Effector memory CD8-positive, alpha-beta T cell (primary cell): ENCODE data around the gene RAD51.

Experiments used
- ATAC-seq: fragments of 150-1000 bp; cut with Tn5 transposase; replicated peaks from 2 replicates; pipeline ENCODE4 v1.10.0; 2021; ENCODE audit warnings: mild to moderate bottlenecking, moderate library complexity
- DNase-seq, 3 experiments: peaks; one replicate each; pipeline ENCODE4 v3.0.0; 2021
- H3K27ac Mint-ChIP-seq, 2 donors: one replicate each; pipeline ENCODE4 v1.8.0; 2022; ENCODE audit warnings: mild to moderate bottlenecking in 2 of 2, mixed read lengths in 2 of 2, moderate library complexity in 2 of 2
- H3K27me3 Mint-ChIP-seq, 2 donors: one replicate each; pipeline ENCODE4 v1.8.0; 2022; ENCODE audit warnings: mixed read lengths in 2 of 2
- H3K36me3 Mint-ChIP-seq: one replicate; pipeline ENCODE4 v1.8.0; 2022; ENCODE audit warnings: mild to moderate bottlenecking, moderate library complexity, mixed read lengths; ENCODE audit not compliant: insufficient read depth
- H3K4me1 Mint-ChIP-seq, 2 donors: one replicate each; pipeline ENCODE4 v1.8.0; 2022; ENCODE audit warnings: low read depth in 2 of 2, mixed read lengths in 2 of 2
- H3K4me3 Mint-ChIP-seq, 2 donors: one replicate each; pipeline ENCODE4 v1.8.0; 2022; ENCODE audit warnings: mild to moderate bottlenecking in 2 of 2, mixed read lengths in 2 of 2, moderate library complexity in 2 of 2
- H3K9me3 Mint-ChIP-seq, 2 donors: one replicate each; pipeline ENCODE4 v1.8.0; 2022; ENCODE audit warnings: mixed read lengths in 2 of 2

RAD51 gene

GRCh38 chr15:40693904-40694687 is 878 bp upstream of the RAD51 start:
- Mint-ChIP-seq H3K9me3 (no peaks in the 10 kb centered on the region), H3K36me3 (peaks cover 19% of the 10 kb centered on the region), H3K27ac (peak overlapping the region; percentile 96 to 97), H3K4me1 (peaks cover 15 to 30% of the 10 kb centered on the region in 2 donors), H3K27me3 (no peaks in the 10 kb centered on the region), H3K4me3 (peak overlapping the region; percentile 94 to 97)
- ATAC-seq (no peak), DNase-seq (no peak)

GRCh38 chr15:40695469-40695890 is 506 bp downstream of the RAD51 start:
- H3K27ac Mint-ChIP-seq, result peak overlapping the region; percentile 96 to 97
- H3K27me3 Mint-ChIP-seq, result no peaks in the 10 kb centered on the region
- H3K4me3 Mint-ChIP-seq, result peak overlapping the region; percentile 94 to 97
- peaks cover 15 to 24% of the 10 kb centered on the region in 2 donors for H3K4me1 Mint-ChIP-seq
- DNase-seq (no peak), ATAC-seq (no peak)
- H3K9me3 Mint-ChIP-seq, result no peaks in the 10 kb centered on the region
- peaks cover 19% of the 10 kb centered on the region for H3K36me3 Mint-ChIP-seq

DNA sequence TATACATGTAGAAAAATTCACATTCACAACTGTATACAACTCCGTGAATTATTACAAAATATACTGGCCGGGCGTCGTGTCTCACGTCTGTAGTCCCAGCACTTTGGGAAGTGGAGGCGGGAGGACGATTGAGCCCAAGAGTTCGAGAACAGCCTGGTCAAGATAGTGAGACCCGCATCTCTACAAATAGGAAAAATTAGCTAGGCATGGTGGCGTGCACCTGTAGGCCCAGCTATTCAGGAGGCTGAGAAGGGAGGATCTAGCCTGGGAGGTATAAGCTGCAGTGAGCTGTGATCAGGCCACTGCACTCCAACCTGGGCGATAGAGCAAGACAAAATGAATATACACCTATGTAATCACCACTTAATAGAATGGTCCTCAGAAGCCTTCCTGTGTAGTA is 1.3 kb downstream of the RAD51 start:
- Mint-ChIP-seq H3K4me3 (peak overlapping the region; percentile 94 to 97), H3K27me3 (no peaks in the 10 kb centered on the region), H3K4me1 (peaks cover 15 to 24% of the 10 kb centered on the region in 2 donors), H3K9me3 (no peaks in the 10 kb centered on the region), H3K36me3 (peaks cover 19% of the 10 kb centered on the region), H3K27ac (peak overlapping the region in 1 of 2 donors; percentile 96)
- DNase-seq (no peak), ATAC-seq (no peak)

DNA sequence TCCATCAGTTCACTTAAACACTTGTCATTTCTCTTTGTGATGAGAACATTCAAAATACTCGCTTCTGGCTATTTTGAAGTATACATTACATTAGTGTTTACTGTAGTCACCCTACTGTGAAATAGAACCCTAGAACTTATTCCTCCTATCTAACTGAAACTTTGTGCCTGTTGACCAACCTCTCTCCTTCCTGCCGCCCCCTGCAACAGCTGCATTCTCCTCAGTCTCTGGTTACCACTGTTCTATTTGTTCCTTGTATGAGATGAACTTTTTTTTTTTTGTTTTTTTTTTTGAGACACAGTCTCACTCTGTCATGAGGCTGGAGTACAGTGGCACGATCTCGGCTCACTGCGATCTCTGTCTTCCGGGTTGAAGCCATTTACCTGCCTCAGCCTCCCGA is 2.9 kb downstream of the RAD51 start:
- peaks cover 10% of the 10 kb centered on the region for H3K36me3 Mint-ChIP-seq
- H3K4me3 Mint-ChIP-seq, result no peak overlapping the region
- peaks cover 15 to 24% of the 10 kb centered on the region in 2 donors for H3K4me1 Mint-ChIP-seq
- H3K27ac Mint-ChIP-seq, result no peak overlapping the region
- DNase-seq (no peak), ATAC-seq (no peak)
- H3K9me3 Mint-ChIP-seq, result no peaks in the 10 kb centered on the region
- no peaks in the 10 kb centered on the region for H3K27me3 Mint-ChIP-seq

GRCh38 chr15:40702077-40702476 is 7.1 kb downstream of the RAD51 start:
- H3K4me3 Mint-ChIP-seq, result no peak overlapping the region
- H3K27ac Mint-ChIP-seq, result no peak overlapping the region
- no peaks in the 10 kb centered on the region for H3K27me3 Mint-ChIP-seq
- no peak for DNase-seq
- H3K9me3 Mint-ChIP-seq, result no peaks in the 10 kb centered on the region
- peaks cover 0 to 2% of the 10 kb centered on the region in 2 donors for H3K4me1 Mint-ChIP-seq
- peaks cover 4% of the 10 kb centered on the region for H3K36me3 Mint-ChIP-seq
- peak; percentile 40 for ATAC-seq

- no peaks in the 10 kb centered on the region for H3K9me3 Mint-ChIP-seq
- no peak for ATAC-seq
- peaks cover 4% of the 10 kb centered on the region for H3K36me3 Mint-ChIP-seq
- H3K27me3 Mint-ChIP-seq, result no peaks in the 10 kb centered on the region
- no peak overlapping the region for H3K4me3 Mint-ChIP-seq
- H3K4me1 Mint-ChIP-seq, result no peaks in the 10 kb centered on the region
- H3K27ac Mint-ChIP-seq, result no peak overlapping the region
- no peak for DNase-seq
Observed at GRCh38 chr15:40706121-40706520, 11.1 kb downstream of the RAD51 start.

- no peak overlapping the region for H3K4me3 Mint-ChIP-seq
- no peak overlapping the region for H3K27ac Mint-ChIP-seq
- no peak for DNase-seq
- H3K36me3 Mint-ChIP-seq, result no peaks in the 10 kb centered on the region
- H3K27me3 Mint-ChIP-seq, result no peaks in the 10 kb centered on the region
- ATAC-seq, result no peak
- no peaks in the 10 kb centered on the region for H3K4me1 Mint-ChIP-seq
- no peaks in the 10 kb centered on the region for H3K9me3 Mint-ChIP-seq
Observed at GRCh38 chr15:40714144-40714543, 19.2 kb downstream of the RAD51 start.

- no peaks in the 10 kb centered on the region for H3K36me3 Mint-ChIP-seq
- DNase-seq (no peak), ATAC-seq (no peak)
- H3K27me3 Mint-ChIP-seq, result no peaks in the 10 kb centered on the region
- H3K4me3 Mint-ChIP-seq, result no peak overlapping the region
- no peaks in the 10 kb centered on the region for H3K9me3 Mint-ChIP-seq
- H3K4me1 Mint-ChIP-seq, result no peaks in the 10 kb centered on the region
- no peak overlapping the region for H3K27ac Mint-ChIP-seq
Observed at GRCh38 chr15:40716165-40716564, 21.2 kb downstream of the RAD51 start.

DNA sequence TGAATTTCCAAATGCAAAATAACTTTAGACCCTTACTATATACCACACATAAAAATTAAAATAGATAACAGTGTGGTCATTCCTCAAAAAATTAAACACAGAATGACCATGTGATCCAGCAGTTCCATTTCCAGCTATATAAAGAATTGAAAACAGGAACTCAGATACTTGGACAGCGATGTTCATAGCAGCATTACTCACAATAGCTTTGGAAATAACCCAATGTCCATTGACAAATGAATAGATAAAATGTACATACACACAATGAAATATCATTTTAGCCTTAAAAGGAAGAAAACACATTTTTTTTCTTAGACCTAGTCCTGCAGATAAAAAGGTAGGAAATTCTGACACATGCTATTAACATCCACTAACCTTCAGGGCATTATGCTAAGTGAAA is 26.7 kb downstream of the RAD51 start:
- H3K27ac Mint-ChIP-seq, result no peak overlapping the region
- no peak for DNase-seq
- H3K4me3 Mint-ChIP-seq, result no peak overlapping the region
- no peaks in the 10 kb centered on the region for H3K36me3 Mint-ChIP-seq
- peaks cover 0 to 4% of the 10 kb centered on the region in 2 donors for H3K4me1 Mint-ChIP-seq
- H3K27me3 Mint-ChIP-seq, result no peaks in the 10 kb centered on the region
- ATAC-seq, result no peak
- no peaks in the 10 kb centered on the region for H3K9me3 Mint-ChIP-seq

GRCh38 chr15:40722354-40722753 is 27.4 kb downstream of the RAD51 start:
- H3K27ac Mint-ChIP-seq, result no peak overlapping the region
- DNase-seq (no peak), ATAC-seq (no peak)
- H3K9me3 Mint-ChIP-seq, result no peaks in the 10 kb centered on the region
- no peaks in the 10 kb centered on the region for H3K36me3 Mint-ChIP-seq
- H3K27me3 Mint-ChIP-seq, result no peaks in the 10 kb centered on the region
- H3K4me3 Mint-ChIP-seq, result no peak overlapping the region
- H3K4me1 Mint-ChIP-seq, result peaks cover 0 to 4% of the 10 kb centered on the region in 2 donors

DNA sequence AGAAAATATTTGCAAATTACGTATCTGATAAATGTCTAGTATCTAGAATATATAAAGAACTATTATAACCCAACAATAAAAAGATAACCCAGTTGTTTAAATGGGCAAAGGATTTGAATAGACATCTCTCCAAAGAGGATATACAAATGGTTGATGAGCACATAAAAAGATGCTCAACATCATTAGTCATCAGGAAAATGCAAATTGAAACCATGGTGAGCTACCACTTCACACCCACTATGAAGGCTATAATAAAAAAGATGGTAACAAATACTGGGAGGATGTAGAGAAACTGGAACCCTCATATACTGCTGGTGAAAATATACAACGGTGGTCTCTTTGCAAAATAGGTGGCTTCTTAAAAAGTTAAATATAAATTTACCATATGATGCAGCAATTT is 28.0 kb downstream of the RAD51 start:
- no peak for ATAC-seq
- H3K36me3 Mint-ChIP-seq, result no peaks in the 10 kb centered on the region
- H3K4me1 Mint-ChIP-seq, result peaks cover 0 to 4% of the 10 kb centered on the region in 2 donors
- no peaks in the 10 kb centered on the region for H3K9me3 Mint-ChIP-seq
- H3K27me3 Mint-ChIP-seq, result no peaks in the 10 kb centered on the region
- no peak for DNase-seq
- no peak overlapping the region for H3K4me3 Mint-ChIP-seq
- H3K27ac Mint-ChIP-seq, result peak overlapping the region in 1 of 2 donors; percentile 8

DNA sequence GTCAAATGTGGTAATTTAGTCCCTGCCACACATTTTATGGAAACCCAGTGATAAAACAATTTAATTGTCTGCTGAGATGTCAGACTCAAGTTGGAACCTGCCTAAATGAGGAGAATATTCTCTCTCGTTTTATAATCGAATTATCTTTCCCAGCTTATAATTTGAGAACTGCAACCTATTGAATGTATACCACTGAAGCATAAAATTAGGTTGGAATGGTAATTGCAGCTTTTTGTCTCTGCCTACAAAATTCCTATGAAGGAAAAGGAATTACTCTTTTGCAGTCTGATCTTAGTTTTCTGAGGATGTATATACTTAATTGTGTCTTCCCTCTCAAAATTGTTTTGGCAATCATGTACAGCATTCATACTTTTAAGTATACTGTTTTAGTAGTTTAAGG is 28.9 kb downstream of the RAD51 start:
- no peak overlapping the region for H3K4me3 Mint-ChIP-seq
- peaks cover 0 to 4% of the 10 kb centered on the region in 2 donors for H3K4me1 Mint-ChIP-seq
- no peaks in the 10 kb centered on the region for H3K27me3 Mint-ChIP-seq
- DNase-seq (no peak), ATAC-seq (no peak)
- no peaks in the 10 kb centered on the region for H3K9me3 Mint-ChIP-seq
- H3K36me3 Mint-ChIP-seq, result no peaks in the 10 kb centered on the region
- no peak overlapping the region for H3K27ac Mint-ChIP-seq

DNA sequence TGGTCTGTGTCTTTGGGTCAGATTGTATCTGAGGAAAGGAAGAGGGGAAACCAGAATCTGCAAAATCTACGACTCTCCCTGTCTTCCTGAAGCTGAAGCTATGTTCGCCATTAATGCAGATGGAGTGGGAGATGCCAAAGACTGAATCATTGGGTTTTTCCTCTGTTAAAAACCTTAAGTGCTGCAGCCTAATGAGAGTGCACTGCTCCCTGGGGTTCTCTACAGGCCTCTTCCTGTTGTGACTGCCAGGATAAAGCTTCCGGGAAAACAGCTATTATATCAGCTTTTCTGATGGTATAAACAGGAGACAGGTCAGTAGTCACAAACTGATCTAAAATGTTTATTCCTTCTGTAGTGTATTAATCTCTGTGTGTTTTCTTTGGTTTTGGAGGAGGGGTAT is 36.1 kb downstream of the RAD51 start:
- H3K27me3 Mint-ChIP-seq, result no peaks in the 10 kb centered on the region
- ATAC-seq (no peak), DNase-seq (no peak)
- no peak overlapping the region for H3K27ac Mint-ChIP-seq
- H3K36me3 Mint-ChIP-seq, result peaks cover 21% of the 10 kb centered on the region
- H3K4me3 Mint-ChIP-seq, result no peak overlapping the region
- no peaks in the 10 kb centered on the region for H3K9me3 Mint-ChIP-seq
- no peaks in the 10 kb centered on the region for H3K4me1 Mint-ChIP-seq

- DNase-seq (no peak), ATAC-seq (no peak)
- no peak overlapping the region for H3K27ac Mint-ChIP-seq
- H3K36me3 Mint-ChIP-seq, result peaks cover 38% of the 10 kb centered on the region
- no peaks in the 10 kb centered on the region for H3K9me3 Mint-ChIP-seq
- H3K4me3 Mint-ChIP-seq, result no peak overlapping the region
- no peaks in the 10 kb centered on the region for H3K4me1 Mint-ChIP-seq
- H3K27me3 Mint-ChIP-seq, result no peaks in the 10 kb centered on the region
Observed at GRCh38 chr15:40736575-40736974, 41.6 kb downstream of the RAD51 start.
